Measurements from ENCODE around the gene ZNF618. TPM values are rescaled to one million over a fixed set of nuclear protein-coding genes. Genes with fewer than 3 reads are reported as not detected.

ZNF618 gene
- total RNA-seq, 2 donors from 2014 or later, result 4.0 to 4.1 TPM

GRCh38 chr9:113973226-113973625 is 97.1 kb downstream of the ZNF618 start:
- DNase-seq (no peak), ATAC-seq (no peak)
- intact Hi-C loops (cut with DNase I), result loop anchor here in 1 of 2 donors (10.0 kb wide), 1 partner anchor 168 kb away; no protein-coding TSS in a partner anchor

- peak; percentile 24 to 86 for ATAC-seq
- intact Hi-C loops (cut with DNase I), result loop anchor here in 1 of 2 donors (10.0 kb wide), 1 partner anchor 169 kb away; no protein-coding TSS in a partner anchor
- no peak for DNase-seq
Observed at GRCh38 chr9:113973963-113974413, 97.9 kb downstream of the ZNF618 start.

- DNase-seq (no peak), ATAC-seq (peak in 1 of 2 donors; percentile 71)
- intact Hi-C loops (cut with DNase I), result loop anchor here in 1 of 2 donors (10.0 kb wide), 1 partner anchor 172 kb away; no protein-coding TSS in a partner anchor
Observed at GRCh38 chr9:113976915-113977314, 100.8 kb downstream of the ZNF618 start.

DNA sequence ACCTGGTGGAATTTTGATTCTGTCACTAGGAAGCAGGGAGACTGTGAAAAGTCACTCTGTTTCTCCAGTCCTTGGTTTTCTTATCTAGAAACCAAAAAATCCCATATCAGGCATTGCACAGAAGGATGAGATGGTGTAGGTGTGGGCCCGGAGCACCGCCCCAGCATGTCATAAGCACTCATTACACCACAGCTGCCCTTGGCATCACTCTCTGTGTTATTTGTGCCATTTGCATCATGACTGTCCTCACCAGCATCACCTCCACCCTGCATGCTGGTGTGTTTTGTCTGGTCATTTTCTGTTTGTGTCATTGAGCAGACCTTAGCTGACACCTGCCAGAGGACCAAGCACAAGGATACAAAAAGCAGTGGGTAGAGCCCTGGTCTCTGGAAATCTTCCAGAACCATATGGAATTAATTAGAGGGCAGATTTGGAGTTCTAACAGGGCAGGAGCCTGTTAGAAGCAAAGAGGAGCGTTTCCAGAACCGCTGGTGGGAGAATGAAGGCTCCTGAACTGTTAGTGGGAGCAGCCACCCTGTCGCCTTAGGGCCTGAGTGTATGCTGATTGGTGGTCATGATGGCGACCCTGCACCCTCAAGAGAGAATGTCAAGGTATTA is 102.7 kb downstream of the ZNF618 start:
- no peak for ATAC-seq
- no peak for DNase-seq
- intact Hi-C loops (cut with DNase I), result loop anchor here in 1 of 2 donors (10.0 kb wide), 1 partner anchor 174 kb away; no protein-coding TSS in a partner anchor

- DNase-seq (no peak), ATAC-seq (no peak)
- intact Hi-C loops (cut with DNase I), result loop anchor here (10.0 kb wide), 2 partner anchors 55 to 175 kb away; no protein-coding TSS in a partner anchor
Observed at GRCh38 chr9:113979343-113980127, 103.4 kb downstream of the ZNF618 start.

DNA sequence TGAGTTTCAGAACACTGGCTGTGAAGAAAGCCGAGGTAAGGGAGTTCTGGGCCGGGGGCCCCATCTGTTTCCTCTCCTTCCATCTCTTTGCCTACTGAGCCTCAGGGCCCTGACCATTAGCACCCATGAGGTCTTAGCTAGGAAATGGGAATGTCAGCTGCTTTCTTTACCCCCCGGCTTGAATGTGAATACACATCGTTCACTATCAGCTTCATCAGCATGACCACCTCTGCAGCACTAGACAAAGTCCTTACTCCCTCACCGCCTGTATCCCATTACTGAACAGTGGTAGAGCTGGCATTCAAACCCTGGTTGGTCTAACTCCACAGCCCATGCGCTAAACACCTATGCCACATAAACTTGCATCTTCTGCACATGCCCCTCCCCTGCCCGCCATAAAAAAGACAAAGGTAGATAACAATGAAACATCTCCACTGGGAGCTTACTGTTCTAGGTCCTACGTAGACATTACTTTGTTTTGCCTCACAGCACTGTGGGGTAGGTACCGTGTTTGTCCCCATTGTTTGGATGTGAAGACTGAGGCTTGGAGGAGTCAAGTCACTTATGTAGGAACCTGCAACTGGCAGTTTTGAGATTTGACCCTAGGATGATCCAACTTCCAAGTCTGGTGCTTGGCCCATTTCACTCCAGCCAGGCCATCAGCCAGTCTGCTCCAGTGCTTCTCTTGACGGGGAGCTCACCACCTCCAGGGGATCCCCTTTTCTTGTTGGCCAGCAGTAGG is 108.7 kb downstream of the ZNF618 start:
- intact Hi-C loops (cut with DNase I), result loop anchor here in 1 of 2 donors (10.0 kb wide), 1 partner anchor 50 kb away; no protein-coding TSS in a partner anchor

GRCh38 chr9:113985968-113986585 is 110.0 kb downstream of the ZNF618 start:
- DNase-seq (no peak), ATAC-seq (no peak)
- intact Hi-C loops (cut with DNase I), result loop anchor here in 1 of 2 donors (10.0 kb wide), 1 partner anchor 49 kb away; no protein-coding TSS in a partner anchor

More for the DNA sequence above, 108.7 kb downstream of the ZNF618 start:
- no peak for DNase-seq
- ATAC-seq, result no peak

GRCh38 chr9:113986931-113987330 is 110.8 kb downstream of the ZNF618 start:
- ATAC-seq (no peak), DNase-seq (no peak)
- intact Hi-C loops (cut with DNase I), result loop anchor here in 1 of 2 donors (10.0 kb wide), 1 partner anchor 48 kb away; no protein-coding TSS in a partner anchor

DNA sequence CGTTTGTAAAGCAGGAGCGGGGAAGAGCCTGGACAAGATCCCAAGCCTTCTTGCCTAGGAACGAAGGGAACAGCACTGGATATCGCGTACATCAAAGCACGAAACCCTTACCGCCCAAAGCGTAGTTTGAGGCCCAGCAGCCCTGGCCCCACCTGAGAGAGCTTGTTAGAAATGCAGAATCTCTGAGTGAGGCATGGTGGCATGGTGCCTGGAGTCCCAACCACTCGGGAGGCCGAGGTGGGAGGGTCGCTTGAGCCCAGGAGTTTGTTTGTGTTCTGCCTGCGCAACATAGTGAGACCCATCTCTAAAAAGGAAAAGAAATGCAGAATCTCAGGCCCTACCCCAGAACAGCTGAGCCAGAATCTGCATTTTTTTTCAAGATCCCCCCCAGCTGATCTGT is 111.4 kb downstream of the ZNF618 start:
- intact Hi-C loops (cut with DNase I), result loop anchor here in 1 of 2 donors (10.0 kb wide), 1 partner anchor 47 kb away; no protein-coding TSS in a partner anchor
- ATAC-seq (no peak), DNase-seq (no peak)

- ATAC-seq (no peak), DNase-seq (no peak)
- intact Hi-C loops (cut with DNase I), result loop anchor here in 1 of 2 donors (10.0 kb wide), 1 partner anchor 46 kb away; no protein-coding TSS in a partner anchor
Observed at GRCh38 chr9:113988385-113989016, 112.4 kb downstream of the ZNF618 start.

GRCh38 chr9:113989017-113989713 is 113.1 kb downstream of the ZNF618 start:
- ATAC-seq, result peak; percentile 43 to 55
- intact Hi-C loops (cut with DNase I), result loop anchor here in 1 of 2 donors (10.0 kb wide), 1 partner anchor 46 kb away; no protein-coding TSS in a partner anchor
- DNase-seq, result peak; percentile 71

DNA sequence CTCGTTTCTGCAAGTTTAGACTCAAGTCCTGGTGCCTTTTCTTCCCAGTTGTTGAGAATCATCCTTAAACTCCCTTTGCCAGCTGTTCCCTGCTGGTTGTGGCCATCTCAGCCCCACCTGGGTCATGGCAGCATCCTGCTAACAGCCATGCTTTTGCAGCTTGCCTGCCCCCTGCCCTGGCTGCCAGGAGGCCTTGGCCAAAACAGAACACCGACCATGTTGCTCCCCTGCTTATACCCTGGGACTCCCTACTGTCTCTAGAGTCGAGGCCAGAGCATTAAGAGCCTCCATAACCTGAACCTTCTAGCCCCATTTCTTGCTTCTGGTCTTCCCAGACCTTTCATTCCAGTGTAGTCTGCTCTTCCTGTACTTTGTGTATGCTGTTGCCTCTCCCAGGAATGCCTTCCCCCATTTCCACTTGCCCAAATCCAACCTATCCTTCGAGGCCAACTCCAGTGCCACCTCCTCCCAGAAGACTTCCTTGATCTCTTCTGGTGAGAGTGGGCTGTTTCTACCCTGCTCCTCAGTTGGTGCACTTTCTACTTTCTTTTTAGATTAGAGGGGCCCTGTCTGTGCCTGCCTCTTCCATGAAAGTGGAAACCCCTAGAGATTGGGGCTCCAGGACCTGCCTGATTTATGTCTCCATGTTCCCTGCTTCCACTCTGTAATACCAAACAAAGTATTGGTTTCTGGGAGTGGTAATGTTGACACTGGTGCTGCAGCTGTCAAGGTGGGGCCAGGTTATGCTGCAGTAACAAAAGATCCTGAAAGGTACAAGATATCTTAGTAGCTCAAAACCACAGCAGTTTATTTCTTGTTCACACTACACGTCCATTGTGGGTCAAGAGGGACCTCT is 113.8 kb downstream of the ZNF618 start:
- intact Hi-C loops (cut with DNase I), result loop anchor here (10.0 kb wide), 2 partner anchors 45 to 115 kb away; partner anchors contain the start of gene ZNF618 (in 1 of the 2)
- DNase-seq (no peak), ATAC-seq (no peak)

GRCh38 chr9:113990570-113990907 is 114.4 kb downstream of the ZNF618 start:
- intact Hi-C loops (cut with DNase I), result loop anchor here in 1 of 2 donors (10.0 kb wide), 1 partner anchor 116 kb away; the partner anchor contains the start of gene ZNF618
- DNase-seq, result no peak
- ATAC-seq, result no peak

GRCh38 chr9:113990975-113991471 is 114.9 kb downstream of the ZNF618 start:
- ATAC-seq (no peak), DNase-seq (no peak)
- intact Hi-C loops (cut with DNase I), result loop anchor here in 1 of 2 donors (10.0 kb wide), 1 partner anchor 116 kb away; the partner anchor contains the start of gene ZNF618

GRCh38 chr9:113991714-113992113 is 115.6 kb downstream of the ZNF618 start:
- DNase-seq (no peak), ATAC-seq (no peak)
- intact Hi-C loops (cut with DNase I), result loop anchor here in 1 of 2 donors (10.0 kb wide), 1 partner anchor 117 kb away; the partner anchor contains the start of gene ZNF618

All from left cardiac atrium (tissue), 4 donors.